ENCODE measurements around the gene IGF2BP2.

The IGF2BP2 gene

DNA sequence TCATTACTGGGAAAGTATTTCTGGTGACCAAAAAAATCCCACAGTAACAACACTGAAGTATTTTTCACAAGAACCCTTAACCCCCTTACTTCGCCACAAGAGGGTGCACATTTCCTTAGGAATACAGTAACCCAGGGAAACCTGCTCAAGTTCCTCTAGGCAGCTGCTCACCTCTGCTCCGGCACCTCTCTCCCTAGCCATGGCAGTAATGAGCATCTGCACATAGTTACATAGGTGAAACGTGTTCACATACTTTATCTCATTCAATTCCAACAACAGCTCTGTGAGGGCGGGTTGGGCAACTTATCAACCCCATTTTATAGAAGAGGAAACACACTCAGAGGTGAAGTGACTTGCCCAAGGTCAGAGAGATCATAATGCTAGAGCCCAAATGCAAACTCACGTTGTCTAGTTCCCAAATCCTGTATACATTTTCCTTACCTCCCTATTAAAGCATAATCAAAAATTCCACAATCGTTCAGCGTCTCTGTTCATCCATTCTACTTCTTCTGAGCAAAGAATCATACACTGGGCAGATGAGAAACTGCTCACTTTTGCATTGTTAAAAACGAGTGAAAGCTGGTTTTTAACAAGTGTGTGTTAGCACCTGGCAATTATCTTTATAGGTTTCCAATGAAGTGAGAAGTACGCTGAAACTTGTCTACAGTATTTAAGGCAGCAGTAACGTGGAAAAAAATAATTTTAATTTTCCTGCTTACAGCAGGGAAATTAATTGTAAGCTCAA is 90.7 kb downstream of the IGF2BP2 start:
- no peak for DNase-seq (ENCODE audit: low read depth)

GRCh38 chr3:185732782-185733181 is 92.1 kb downstream of the IGF2BP2 start:
- no peak for DNase-seq (ENCODE audit: low read depth)

- no peak for DNase-seq (ENCODE audit: low read depth)
Observed at GRCh38 chr3:185730550-185730949, 94.3 kb downstream of the IGF2BP2 start.

GRCh38 chr3:185729337-185730055 is 95.3 kb downstream of the IGF2BP2 start:
- DNase-seq (ENCODE audit: low read depth): no peak

DNA sequence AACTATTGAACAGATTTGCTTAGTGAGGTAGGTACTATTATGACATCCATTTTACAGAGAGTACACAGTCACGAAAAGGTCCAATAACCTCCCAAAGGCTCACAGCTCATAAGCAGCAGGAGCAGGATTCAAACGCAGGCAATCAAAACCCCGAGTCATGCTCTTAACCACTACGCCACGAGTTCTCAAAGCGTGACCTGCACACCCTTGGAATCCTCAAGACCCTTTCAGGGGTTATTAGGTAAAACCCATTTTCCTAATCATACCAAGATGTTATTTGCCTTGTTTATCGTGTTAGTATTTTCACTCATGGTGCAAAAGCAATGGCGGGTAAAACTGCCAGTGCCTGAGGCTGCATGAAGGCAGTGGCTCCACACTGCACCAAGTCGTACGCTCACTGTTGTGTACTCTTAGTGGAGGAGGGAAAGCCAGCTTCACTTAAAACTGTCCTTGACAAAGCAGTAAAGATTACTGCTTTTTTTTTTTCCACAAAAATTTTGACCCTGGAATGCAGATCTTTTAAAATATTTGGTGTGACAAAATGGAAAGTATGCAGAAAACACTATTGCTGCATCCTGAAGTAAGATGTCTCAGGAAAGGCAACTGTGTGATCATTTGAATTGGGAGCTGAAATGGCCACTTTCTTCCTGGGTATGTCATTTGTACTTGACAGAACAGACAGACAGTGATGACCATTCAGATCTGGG is 96.1 kb downstream of the IGF2BP2 start:
- DNase-seq (ENCODE audit: low read depth): no peak

DNA sequence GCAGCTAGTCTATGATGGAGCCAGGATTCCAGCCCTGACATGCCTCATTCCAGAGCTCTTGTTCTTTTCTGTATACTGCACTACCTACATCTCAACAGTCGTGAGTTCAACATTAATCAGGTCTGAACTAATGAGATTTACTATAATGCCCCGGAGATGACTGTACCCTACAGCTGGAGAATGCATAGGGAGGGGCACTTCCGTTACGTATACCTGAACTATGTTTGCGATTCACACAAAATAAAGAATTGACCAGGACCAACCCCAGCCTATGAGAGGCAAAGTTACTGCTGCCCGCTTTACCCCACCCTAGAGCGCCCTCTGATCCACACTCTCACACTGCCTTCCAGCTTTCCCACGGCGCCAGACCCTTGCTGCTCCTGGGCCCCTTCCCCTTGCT is 97.0 kb downstream of the IGF2BP2 start:
- DNase-seq (ENCODE audit: low read depth): no peak

DNA sequence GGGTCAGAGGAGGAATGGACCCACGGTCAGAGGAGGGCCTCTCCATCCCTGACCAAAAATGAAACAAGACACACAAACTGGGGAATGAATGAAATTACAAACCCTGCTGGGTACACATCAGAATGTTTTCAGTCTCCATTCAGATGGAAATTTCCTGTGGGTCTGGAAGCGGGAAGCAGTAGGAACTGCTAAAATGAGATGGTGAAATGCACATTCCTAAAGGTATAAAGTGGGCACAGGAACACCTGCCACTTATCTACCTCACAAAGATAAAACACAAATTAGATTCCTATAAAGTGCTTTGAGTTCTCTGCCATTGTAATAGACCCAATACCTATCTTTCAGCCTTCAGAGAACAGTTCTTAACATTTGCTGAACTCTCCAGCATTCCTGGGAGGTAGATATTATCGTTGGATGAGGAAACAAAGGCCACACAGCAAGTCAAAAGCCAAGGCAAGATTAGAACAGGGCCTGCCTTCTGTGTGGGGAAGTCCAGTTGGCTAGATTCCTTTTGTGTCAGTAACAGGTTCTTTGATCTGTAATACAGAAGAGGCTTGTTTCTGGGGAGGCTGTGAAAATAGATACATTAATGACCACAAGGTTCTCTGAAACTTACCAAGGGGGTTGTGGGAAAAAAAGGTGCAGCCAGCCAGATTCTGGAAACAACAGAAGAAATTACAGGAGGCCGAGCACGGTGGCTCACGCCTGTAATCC is 98.4 kb downstream of the IGF2BP2 start:
- no peak for DNase-seq (ENCODE audit: low read depth)

GRCh38 chr3:185724761-185725160 is 100.1 kb downstream of the IGF2BP2 start:
- no peak for DNase-seq (ENCODE audit: low read depth)

DNA sequence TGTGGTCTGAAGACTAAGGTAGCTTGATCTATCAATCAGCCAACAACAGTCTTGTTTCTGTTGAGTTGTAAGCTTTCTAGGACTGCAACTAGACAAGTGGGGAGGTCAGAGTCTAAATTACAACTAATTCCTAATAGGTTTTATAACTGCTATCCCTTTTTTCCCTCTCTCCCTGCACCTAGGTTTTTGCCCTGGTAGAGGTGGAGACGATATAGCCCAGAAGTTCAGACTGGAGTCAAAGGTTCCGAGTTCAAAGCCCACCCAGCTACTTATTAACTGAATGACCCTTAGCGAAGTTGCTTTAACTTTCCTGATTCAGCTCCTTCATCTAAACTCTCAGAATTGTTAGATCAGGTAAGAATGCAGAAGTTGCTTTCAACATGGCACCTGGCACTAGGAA is 100.6 kb downstream of the IGF2BP2 start:
- DNase-seq (ENCODE audit: low read depth): no peak

DNA sequence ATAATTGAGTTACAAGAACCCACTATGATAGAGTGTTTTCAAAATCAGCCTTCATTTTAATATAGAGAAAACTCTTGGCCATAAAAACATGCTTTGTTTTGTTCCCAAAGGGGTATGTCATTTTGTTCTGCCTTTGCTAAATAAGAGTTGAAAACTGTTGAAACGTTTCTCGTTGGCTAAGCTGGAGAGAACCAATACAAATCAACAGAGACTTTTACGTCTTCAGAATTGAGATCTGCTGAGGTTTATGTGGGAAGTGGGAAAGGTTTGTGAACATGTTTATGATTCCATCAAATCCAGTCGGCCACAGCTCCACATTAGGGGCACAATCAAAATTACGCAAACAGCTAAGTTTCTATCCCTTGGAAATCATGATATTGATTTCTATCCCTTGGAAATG is 102.0 kb downstream of the IGF2BP2 start:
- no peak for DNase-seq (ENCODE audit: low read depth)

DNA sequence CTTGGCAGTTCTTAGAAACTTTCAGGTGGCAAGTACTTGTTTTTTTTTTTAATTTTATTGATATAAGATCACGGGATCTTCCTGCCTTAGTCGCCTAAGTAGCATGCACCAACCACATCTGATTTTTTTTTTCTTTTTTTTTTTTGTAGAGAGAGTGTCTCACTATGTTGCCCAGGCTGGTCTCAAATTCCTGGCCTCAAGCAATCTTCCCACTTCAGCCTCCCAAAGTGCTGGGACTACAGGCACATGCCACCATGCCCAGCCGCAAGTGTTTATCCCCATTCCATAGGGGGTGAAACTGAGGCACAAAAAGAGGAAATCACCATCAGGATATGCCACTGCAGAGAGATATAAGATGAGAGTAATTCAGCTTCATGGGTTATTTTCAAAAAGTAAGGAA is 102.9 kb downstream of the IGF2BP2 start:
- no peak for DNase-seq (ENCODE audit: low read depth)

DNA sequence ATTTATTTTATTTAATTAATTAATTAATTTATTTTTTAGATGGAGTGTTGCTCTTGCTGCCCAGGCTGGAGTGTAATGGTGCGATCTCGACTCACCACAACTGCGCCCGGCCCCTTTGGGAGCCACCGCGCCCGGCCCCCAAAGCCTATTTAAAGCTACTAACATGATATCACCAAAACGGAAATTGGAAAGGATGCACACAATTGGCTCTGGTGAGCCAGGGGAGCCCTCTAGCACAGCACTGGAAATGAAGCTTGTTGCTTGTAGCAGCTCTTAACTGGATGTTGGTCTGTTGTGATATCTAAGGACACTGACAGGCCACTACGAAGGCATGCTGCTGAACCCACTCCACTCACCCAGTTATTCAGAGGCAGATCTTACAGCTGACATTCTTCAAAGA is 104.5 kb downstream of the IGF2BP2 start:
- no peak for DNase-seq (ENCODE audit: low read depth)

DNA sequence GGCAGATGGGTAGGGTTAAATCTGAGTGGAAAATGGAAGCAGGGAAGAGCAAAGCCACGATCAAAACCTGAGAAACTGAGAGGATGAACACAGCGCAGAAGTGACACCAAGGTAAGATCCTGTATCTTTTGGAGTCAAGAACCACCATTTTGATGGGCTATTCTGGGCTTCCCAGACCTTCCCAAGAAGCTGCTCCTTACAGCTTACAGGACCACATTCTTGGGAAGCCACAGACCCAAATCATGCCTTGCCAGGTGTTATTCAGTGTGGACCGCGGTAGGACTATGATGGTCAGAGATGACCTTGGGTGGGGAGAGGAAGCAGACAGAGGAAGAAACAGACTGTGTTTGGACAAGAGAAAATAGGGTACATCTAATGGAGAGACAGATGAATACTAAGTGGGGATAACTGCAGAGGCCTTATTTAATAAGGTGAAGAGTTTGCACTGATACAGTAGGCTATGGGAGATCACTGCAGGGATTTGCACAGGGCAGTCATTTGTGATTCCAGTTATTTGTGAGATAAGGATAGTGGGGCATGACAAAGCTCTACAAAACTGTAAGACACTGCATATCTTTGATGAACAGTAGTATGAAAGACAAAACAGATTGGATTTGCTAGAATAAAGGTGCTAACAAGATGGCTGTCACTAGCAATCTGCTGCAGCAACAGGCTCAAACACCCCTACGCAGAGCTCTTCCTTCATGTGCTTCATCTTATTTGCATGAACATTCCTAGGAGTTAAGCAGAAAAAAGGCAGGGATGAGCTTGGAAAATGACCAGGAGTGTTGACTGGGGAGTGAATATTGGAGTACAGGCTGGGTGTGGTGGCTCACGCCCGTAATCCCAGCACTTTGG is 105.9 kb downstream of the IGF2BP2 start:
- no peak for DNase-seq (ENCODE audit: low read depth)

DNA sequence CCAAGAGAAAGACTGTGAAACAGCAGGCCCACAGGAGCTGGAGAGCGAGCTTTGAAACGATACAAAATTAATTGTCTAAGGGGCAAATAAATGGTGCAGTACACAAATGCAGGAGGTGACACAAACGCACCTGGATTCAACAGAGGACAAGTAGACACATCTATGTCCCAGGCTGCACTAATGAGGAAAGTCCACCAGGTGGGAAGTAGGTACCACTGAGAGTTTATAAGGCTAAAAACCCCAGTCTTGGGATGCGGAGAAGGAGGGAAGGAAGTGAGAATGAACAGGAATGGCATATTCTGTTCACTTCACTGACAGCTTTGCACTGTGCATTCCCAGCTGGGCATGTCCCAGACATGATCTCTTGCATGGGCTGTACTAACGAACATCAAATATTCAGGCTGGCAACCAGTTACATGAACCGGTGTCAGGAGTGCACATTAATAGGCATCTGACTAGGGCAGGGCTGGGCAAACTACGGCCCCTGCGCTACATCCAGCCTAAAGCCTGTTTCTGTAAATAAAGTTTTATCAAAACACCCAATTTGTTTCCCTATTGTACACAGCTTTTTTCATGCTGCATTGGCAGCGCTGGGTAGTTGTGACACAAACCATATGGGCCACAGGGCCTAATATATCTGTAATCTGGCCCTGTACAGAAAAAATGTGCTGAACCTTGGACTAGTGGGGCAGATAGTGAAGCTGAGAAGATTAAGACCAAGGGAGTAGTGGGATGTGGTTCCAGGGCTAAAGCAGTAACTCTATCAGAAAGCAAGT is 107.0 kb downstream of the IGF2BP2 start:
- no peak for DNase-seq (ENCODE audit: low read depth)

GRCh38 chr3:185717121-185717520 is 107.7 kb downstream of the IGF2BP2 start:
- DNase-seq (ENCODE audit: low read depth): no peak

DNA sequence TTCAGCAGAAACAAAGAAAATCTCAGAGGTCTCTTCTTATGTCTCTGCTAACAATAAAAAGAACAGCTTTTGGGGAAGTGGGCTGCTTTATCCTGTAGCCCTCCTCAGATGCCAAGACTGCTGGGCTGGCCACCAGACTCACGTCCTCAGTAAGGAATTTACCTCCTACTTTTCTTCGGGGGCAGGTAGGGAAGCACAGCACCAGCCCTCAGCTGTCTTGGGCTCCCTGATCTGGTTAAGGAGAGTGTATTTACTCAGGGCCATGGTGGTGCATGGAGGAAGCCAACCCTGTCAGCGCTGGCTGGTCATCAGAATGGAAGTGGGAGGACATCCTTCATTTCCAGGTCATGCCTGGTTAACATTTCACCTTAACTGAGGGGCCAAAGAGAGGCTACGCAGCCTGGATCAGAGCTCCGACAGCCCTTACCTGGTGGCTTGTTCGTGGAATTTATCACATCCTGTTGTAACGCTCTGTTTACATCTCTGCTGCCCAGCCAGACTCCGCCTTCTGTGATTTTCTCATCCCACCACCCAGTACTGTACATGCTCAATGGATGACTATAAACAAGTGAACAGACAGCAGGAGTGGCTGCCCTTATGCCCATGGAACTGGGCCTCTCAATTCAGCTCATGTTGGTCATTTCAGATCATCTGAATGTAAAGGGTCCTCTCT is 108.3 kb downstream of the IGF2BP2 start:
- no peak for DNase-seq (ENCODE audit: low read depth)

- no peak for DNase-seq (ENCODE audit: low read depth)
Observed at GRCh38 chr3:185715091-185715490, 109.8 kb downstream of the IGF2BP2 start.

GRCh38 chr3:185714085-185714484 is 110.8 kb downstream of the IGF2BP2 start:
- no peak for DNase-seq (ENCODE audit: low read depth)

DNA sequence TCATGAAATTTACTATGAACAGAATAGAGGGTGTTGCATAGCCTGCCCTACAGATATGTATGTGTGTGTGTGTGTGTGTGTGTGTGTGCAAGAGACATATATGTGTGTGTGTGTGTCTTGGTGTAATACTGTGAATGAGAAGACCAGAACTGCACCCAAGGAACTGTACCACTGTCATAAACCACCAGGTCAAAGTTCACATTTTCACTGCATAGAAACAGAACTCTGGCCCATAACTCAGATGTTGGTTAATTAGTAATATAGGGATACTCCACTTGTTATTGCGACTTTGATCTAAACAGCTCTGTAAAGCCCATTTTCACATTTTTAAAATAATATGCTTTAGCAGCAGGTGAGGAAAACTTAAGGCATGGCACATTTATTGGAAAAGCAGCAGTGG is 111.8 kb downstream of the IGF2BP2 start:
- no peak for DNase-seq (ENCODE audit: low read depth)

DNA sequence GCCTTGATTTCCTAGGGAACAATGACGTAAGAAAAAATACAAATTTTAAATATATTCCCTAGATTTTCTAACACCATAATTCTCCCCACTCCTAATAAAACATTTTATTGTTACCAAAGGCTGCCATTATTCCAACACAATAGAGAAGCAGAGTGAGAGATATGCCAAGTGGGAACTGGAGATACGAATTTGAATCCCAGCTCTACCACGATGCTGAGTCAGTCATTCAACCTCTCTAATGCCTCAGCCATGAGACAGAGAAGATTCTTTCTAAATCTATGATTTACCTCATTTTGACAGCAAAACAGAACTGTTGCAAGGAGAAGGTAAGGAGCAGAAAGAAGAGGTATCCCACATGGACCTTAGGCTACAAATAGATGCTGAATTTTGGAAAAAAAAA is 112.5 kb downstream of the IGF2BP2 start:
- no peak for DNase-seq (ENCODE audit: low read depth)
